Suprapubic skin (tissue), 4 donors: ENCODE measurements around the gene ZNF44.
A peak's percentile ranks its signal among the peaks of the same experiment; 100 is the strongest.

ENCODE experiments used
- EP300 ChIP-seq: sonication (generic); formaldehyde crosslinking; IDR thresholded peaks from one replicate; pipeline ENCODE4 v1.6.1; 2017; ENCODE audit warnings: antibody characterized with exemption
- POLR2AphosphoS5 ChIP-seq, 3 donors: sonication (generic); formaldehyde crosslinking; IDR thresholded peaks; one replicate each; pipeline ENCODE4 v1.6.1; 2017; ENCODE audit warnings: antibody characterized with exemption in 3 of 3
- TF ChIP-seq, protein P1 (sequence below), 2 donors: fragments of 200-600 bp in 1 of 2; fragments of 450-650 bp in 1 of 2; sonication (generic) in 1 of 2; IDR thresholded peaks; one replicate each; pipeline ENCODE4 v1.5.1; 2016 to 2019; ENCODE audit warnings: antibody characterized with exemption in 2 of 2, mild to moderate bottlenecking in 1 of 2, moderate library complexity in 1 of 2

DNA sequence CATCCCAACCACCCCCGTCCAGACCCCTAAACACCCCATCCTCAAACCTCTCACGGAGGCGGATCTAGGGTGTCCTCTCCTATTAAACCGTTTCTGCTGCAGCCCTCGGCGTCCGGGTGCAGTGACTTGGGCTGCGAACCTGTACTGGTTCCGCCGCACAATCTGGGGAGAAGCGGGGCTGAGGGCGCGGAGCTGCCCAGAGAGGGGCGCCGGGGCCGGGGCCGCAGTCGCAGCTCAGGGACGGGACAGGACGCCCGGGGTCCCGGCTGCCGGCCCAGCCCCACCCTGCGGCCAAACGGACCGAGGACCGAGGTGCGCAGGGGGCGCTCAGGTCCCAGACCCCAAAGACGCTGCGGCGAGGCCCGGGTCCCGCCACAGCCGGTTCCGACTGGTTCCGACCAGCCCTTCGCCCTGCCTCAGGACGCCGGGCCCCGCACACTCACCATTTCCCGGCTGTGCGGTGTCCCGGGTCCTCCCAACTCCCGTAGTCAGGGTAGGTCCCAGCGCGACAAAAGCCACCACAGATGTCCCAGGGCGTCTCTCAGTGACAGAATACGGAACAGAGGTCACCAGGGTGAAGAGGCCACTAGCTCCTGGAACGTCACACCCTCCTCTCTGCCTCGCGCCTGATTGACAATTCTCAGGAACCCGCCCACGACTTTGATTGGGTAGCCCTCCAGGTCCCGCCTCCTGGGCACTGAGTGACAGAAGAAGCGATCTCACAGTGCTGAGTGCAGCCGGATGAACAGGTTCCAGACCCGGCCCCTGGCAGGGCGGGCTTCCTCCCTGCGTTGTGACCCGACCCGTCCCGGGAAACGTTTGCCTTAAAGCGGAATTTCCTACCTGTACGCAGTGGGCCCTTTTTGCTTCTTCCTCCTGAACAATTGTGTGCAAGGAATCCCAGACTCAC is at the start of gene ZNF44:
- TF ChIP-seq, protein P1, sequence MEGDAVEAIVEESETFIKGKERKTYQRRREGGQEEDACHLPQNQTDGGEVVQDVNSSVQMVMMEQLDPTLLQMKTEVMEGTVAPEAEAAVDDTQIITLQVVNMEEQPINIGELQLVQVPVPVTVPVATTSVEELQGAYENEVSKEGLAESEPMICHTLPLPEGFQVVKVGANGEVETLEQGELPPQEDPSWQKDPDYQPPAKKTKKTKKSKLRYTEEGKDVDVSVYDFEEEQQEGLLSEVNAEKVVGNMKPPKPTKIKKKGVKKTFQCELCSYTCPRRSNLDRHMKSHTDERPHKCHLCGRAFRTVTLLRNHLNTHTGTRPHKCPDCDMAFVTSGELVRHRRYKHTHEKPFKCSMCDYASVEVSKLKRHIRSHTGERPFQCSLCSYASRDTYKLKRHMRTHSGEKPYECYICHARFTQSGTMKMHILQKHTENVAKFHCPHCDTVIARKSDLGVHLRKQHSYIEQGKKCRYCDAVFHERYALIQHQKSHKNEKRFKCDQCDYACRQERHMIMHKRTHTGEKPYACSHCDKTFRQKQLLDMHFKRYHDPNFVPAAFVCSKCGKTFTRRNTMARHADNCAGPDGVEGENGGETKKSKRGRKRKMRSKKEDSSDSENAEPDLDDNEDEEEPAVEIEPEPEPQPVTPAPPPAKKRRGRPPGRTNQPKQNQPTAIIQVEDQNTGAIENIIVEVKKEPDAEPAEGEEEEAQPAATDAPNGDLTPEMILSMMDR (IDR thresholded peaks at IDR 0.05) = no peak
- TF ChIP-seq POLR2AphosphoS5 (IDR thresholded peaks at IDR 0.05) (peak in 2 of 3 donors; percentile 2 to 42), EP300 (no peak)
